HepG2 (cell line): Measurements from ENCODE around the gene EXOC3. TPM values are rescaled to one million over a fixed set of nuclear protein-coding genes. Genes with fewer than 3 reads are reported as not detected.

ENCODE experiments used
- ATAC-seq: fragments of 200-7000 bp; cut with Tn5 transposase; 3 replicates; pipeline ENCODE4 v1.9.1; 2020; ENCODE audit warnings: mild to moderate bottlenecking, moderate library complexity
- BruUV-seq: library from RNA; stranded (reverse); fragments of 400-500 nt; replicated peaks from 2 replicates; lab custom pipeline; 2021; lab: Mats Ljungman, UMichigan
- CTCF ChIA-PET: fragments of 300-600 bp; formaldehyde crosslinking; extraction: SDS; loops from one replicate; lab custom pipeline; 2021; ENCODE audit warnings: low total read pairs, inconsistent platforms, low intra/inter-chr PET ratio; lab: Yijun Ruan, JAX
- POLR2A ChIA-PET: fragments of 350-600 bp; sonication (Branson Sonifier 250); formaldehyde crosslinking; loops from one replicate; lab custom pipeline; 2020; ENCODE audit warnings: antibody characterized with exemption, inconsistent platforms; lab: Yijun Ruan, JAX
- DNase-seq: peaks from one replicate; pipeline ENCODE4 v3.0.0-alpha.2; 2015; ENCODE audit warnings: low spot score
- FAIRE-seq: peaks from 3 replicates; lab custom pipeline; 2011; peaks lifted over from hg19 to GRCh38; lab: Jason Lieb, UNC
- H2AFZ ChIP-seq: one replicate; pipeline ENCODE4 v1.6.1; 2011; ENCODE audit warnings: low read length, inconsistent platforms
- H3K27ac ChIP-seq: fragments of 300-600 bp; 3 replicates; pipeline ENCODE4 v1.8.0; 2011; ENCODE audit warnings: mixed run types, mild to moderate bottlenecking, mixed read lengths, low read length, inconsistent platforms; ENCODE audit not compliant: insufficient read depth; ENCODE audit errors: extremely low read length
- H3K27me3 ChIP-seq, 2 experiments: fragments of 200-600 bp in 1 of 2; 2 replicates in 1 of 2; 3 replicates in 1 of 2; pipeline versions ENCODE4 v1.6.0 to v1.8.0; 2011; ENCODE audit warnings: low read length in 2 of 2, mild to moderate bottlenecking in 2 of 2, moderate library complexity in 2 of 2, inconsistent platforms in 1 of 2; ENCODE audit not compliant: insufficient read depth in 2 of 2, control insufficient read depth in 1 of 2
- H3K36me3 ChIP-seq, 2 experiments: fragments of 200-600 bp in 1 of 2; replicated peaks in 1 of 2; 2 replicates in 1 of 2; 3 replicates in 1 of 2; pipeline versions ENCODE4 v1.5.1 to v1.8.0; 2011; ENCODE audit warnings: low read length in 2 of 2, inconsistent platforms in 1 of 2; ENCODE audit not compliant: insufficient read depth in 2 of 2, control insufficient read depth in 1 of 2
- H3K4me1 ChIP-seq: 2 replicates; pipeline ENCODE4 v1.5.1; 2012; ENCODE audit warnings: low read length, inconsistent platforms; ENCODE audit not compliant: insufficient read depth
- H3K4me2 ChIP-seq: 2 replicates; pipeline ENCODE4 v1.6.0; 2011; ENCODE audit warnings: low read depth, low read length, inconsistent platforms
- H3K4me3 ChIP-seq, 3 experiments: fragments of 200-600 bp in 1 of 3; sonication (generic), shearing (Covaris generic) in 1 of 3; replicated peaks in 1 of 3; 2 replicates each; pipeline ENCODE4 v1.5.1; 2011 to 2016; ENCODE audit warnings: low read length in 3 of 3, inconsistent platforms in 2 of 3, low read depth in 2 of 3, mild to moderate bottlenecking in 2 of 3, control low read depth in 1 of 3, mixed read lengths in 1 of 3; ENCODE audit not compliant: insufficient read depth in 1 of 3
- H3K79me2 ChIP-seq: one replicate; pipeline ENCODE4 v1.6.1; 2011; ENCODE audit warnings: low read length, inconsistent platforms; ENCODE audit not compliant: insufficient read depth
- H3K9ac ChIP-seq: 2 replicates; pipeline ENCODE4 v1.6.0; 2011; ENCODE audit warnings: mild to moderate bottlenecking, low read depth, low read length, inconsistent platforms; ENCODE audit not compliant: insufficient read depth
- H3K9me3 ChIP-seq: 2 replicates; pipeline ENCODE4 v1.5.1; 2012; ENCODE audit warnings: mild to moderate bottlenecking, low read length
- H4K20me1 ChIP-seq: 2 replicates; pipeline ENCODE4 v1.6.0; 2011; ENCODE audit warnings: inconsistent platforms, mild to moderate bottlenecking, low read length, moderate library complexity; ENCODE audit not compliant: insufficient read depth
- FLYWCH1 ChIP-seq: sonication (generic); formaldehyde crosslinking; IDR thresholded peaks from 2 replicates; pipeline ENCODE4 v1.8.1; 2023; ENCODE audit warnings: mild to moderate bottlenecking, missing genetic modification reagents
- HIVEP1 ChIP-seq: sonication (generic); formaldehyde crosslinking; IDR thresholded peaks from 2 replicates; pipeline ENCODE4 v1.4.0; 2020; ENCODE audit warnings: mild to moderate bottlenecking, missing genetic modification reagents
- HMG20B ChIP-seq: conservative IDR thresholded peaks from 2 replicates; pipeline ENCODE4 v1.6.1; 2016; ENCODE audit warnings: missing genetic modification reagents, missing compliant biosample characterization
- HOXA5 ChIP-seq: sonication (generic); formaldehyde crosslinking; IDR thresholded peaks from 2 replicates; pipeline ENCODE4 v1.4.0; 2020; ENCODE audit warnings: missing genetic modification reagents
- KAT2B ChIP-seq: fragments of 150-350 bp; IDR thresholded peaks from 2 replicates; pipeline ENCODE4 v1.6.1; 2014; ENCODE audit warnings: low read depth, low read length, borderline replicate concordance
- NBN ChIP-seq: fragments of 450-650 bp; conservative IDR thresholded peaks from 2 replicates; pipeline ENCODE4 v1.6.1; 2017
- NCOA2 ChIP-seq: sonication (generic); formaldehyde crosslinking; IDR thresholded peaks from 2 replicates; pipeline ENCODE4 v1.8.0; 2022; ENCODE audit warnings: inconsistent platforms
- NFE2 ChIP-seq: sonication (generic); formaldehyde crosslinking; IDR thresholded peaks from 2 replicates; pipeline ENCODE4 v1.4.0; 2020; ENCODE audit warnings: missing genetic modification reagents
- NFKBIZ ChIP-seq: IDR thresholded peaks from 2 replicates; pipeline ENCODE4 v1.6.1; 2018; ENCODE audit warnings: missing genetic modification reagents, missing compliant biosample characterization
- SIX4 ChIP-seq: sonication (generic); formaldehyde crosslinking; IDR thresholded peaks from 2 replicates; pipeline ENCODE4 v1.4.0; 2020; ENCODE audit warnings: missing genetic modification reagents
- ZNF446 ChIP-seq: sonication (generic); formaldehyde crosslinking; IDR thresholded peaks from 2 replicates; pipeline ENCODE4 v1.5.0; 2020; ENCODE audit warnings: mild to moderate bottlenecking, missing genetic modification reagents
- ZNF543 ChIP-seq: sonication (generic); formaldehyde crosslinking; IDR thresholded peaks from 2 replicates; pipeline ENCODE4 v1.4.0; 2020; ENCODE audit warnings: mild to moderate bottlenecking, missing genetic modification reagents
- ZNF713 ChIP-seq: sonication (generic); formaldehyde crosslinking; IDR thresholded peaks from 2 replicates; pipeline ENCODE4 v1.4.0; 2020; ENCODE audit warnings: mild to moderate bottlenecking, missing genetic modification reagents
- WGBS: methylation state at CpG from one replicate; pipeline ENCODE4 v1.1.6; 2017; ENCODE audit warnings: low lambda C conversion rate; 5-methylcytosine and 5-hydroxymethylcytosine counted together
- in situ Hi-C: cut with HindIII; loops from 2 replicates; pipeline ENCODE4 v1.10.0; 2017; ENCODE audit warnings: low pct_unique_long_range_greater_than_20kb; ENCODE audit not compliant: extremely low pct_ligation_motif_present
- intact Hi-C: fragments of 100-400 bp; cut with micrococcal nuclease; formaldehyde crosslinking; loops from one replicate; pipeline ENCODE4 v1.10.0; 2022; ENCODE audit not compliant: unreplicated experiment
- polyA plus RNA-seq, 8 experiments: library from polyadenylated mRNA; depleted of rRNA in 3 of 8; stranded (reverse) in 7 of 8; unstranded in 1 of 8; fragments of >200 nt; fragmentation: Illumina TruSeq in 4 of 8; extraction: Trizol in 4 of 8; gene quantifications; 2 replicates each; pipeline versions ENCODE4 v1.2.1 to v1.2.3, GENCODE V29; 2011 to 2016; ENCODE audit warnings: low read depth in 4 of 8, missing spikeins in 1 of 8, mixed read lengths in 1 of 8; ENCODE audit not compliant: insufficient read depth in 1 of 8
- total RNA-seq, 5 experiments: library from RNA; depleted of rRNA; stranded (reverse); fragments of >200 nt; fragmentation: Illumina TruSeq; extraction: Trizol; gene quantifications; 2 replicates each; pipeline ENCODE4 v1.2.3, GENCODE V29; 2016; ENCODE audit warnings: low read depth in 1 of 5
- TF ChIP-seq, protein P1 (sequence below): IDR thresholded peaks from 2 replicates; pipeline ENCODE4 v1.6.1; 2016
- TF ChIP-seq, protein P2 (sequence below): sonication (generic); formaldehyde crosslinking; IDR thresholded peaks from 2 replicates; pipeline ENCODE4 v1.4.0; 2020; ENCODE audit warnings: mild to moderate bottlenecking, missing genetic modification reagents

EXOC3 gene
- total and polyA plus RNA-seq, 2 of the 13 experiments (the other 11 are each of a cell fraction or from before 2014, with no cell fraction given) = 9.2 to 20.5 TPM

DNA sequence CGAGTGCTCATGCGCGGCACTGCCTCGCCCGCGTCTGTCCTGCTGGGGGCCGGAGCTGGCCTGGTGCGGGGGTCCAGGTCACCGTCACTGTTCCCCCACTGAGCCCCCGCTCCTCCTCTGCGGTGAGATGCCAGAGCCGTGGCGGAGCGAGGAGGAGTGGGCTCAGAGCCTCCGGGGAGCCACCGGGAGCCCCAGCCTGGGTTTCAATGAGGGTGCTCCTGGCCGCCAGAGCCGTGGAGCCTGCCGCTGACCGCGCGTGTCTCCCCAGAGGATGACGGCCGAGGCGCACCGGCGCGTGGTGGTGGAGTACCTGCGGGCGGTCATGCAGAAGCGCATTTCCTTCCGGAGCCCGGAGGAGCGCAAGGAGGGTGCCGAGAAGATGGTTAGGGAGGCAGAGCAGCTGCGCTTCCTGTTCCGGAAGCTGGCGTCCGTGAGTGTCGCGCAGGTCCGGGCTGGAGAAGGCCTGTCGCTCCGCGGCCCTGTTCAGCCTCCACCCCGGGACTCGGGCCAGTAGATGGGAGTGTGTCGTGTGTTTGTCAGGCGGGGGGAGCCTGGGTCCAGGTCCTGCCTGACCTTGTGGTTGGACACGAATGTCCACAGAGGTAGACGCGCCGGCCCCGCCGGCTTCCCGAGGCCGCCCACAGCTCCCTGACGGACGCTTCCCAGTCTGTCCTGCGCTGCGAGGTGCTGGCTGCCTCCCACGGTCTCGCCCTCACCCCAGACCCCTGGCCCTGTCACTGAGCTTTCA, 22.0 kb downstream of the EXOC3 start (continued):
- TF ChIP-seq SIX4 (CRISPR knock-in tag) (no peak), NFE2 (CRISPR knock-in tag) (no peak)

DNA sequence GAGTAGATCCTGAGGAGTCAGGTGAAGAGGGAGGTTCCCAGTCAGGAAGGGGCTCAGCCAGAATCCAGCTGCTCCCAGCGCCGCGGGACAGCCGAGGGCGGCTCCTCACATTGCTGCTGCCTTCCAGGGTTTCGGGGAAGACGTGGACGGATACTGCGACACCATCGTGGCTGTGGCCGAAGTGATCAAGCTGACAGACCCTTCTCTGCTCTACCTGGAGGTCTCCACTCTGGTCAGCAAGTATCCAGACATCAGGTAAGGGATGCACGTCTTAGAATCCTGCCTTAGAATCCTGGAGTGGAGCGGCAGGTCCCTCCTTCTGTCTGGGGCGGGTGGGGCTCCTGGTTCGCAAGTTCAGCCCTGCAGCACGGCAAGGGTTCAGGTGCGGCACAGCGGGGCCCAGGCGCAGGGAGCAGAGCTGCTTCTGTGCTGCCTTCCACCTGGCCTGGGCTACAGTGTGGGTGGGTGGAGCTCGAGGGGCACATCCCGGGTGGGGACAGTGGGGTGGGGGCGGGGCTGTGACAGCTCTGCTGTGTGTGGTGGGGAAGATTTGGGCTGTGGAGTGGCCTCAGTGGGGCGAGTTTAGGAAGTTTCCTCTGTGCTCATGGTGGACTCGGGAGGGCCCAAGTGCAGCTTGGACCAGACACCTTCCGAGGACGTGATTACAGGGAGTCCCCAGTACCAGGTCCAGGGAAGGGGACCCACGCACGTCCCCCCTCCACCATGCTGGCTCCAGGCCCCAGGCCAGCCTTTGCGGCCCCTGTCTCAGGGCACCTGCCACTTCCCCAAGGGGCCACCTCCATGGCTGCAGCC, 22.8 kb downstream of the EXOC3 start:
- BruUV-seq = no TSS peak
- ChIA-PET POLR2A (no interaction called here), CTCF (no interaction called here)
- FAIRE-seq (no peak), ATAC-seq (no peak; the same call in 2 of the 3 replicates), DNase-seq (no peak)
- Histone ChIP-seq H3K27ac (no peak overlapping the region), H3K9ac (no peak overlapping the region), H3K9me3 (no peaks in the 10 kb centered on the region), H3K36me3 (peaks cover 5 to 16% of the 10 kb centered on the region in 2 experiments; a peak in 3 of 5 replicates), H3K4me3 (no peak overlapping the region), H4K20me1 (no peaks in the 10 kb centered on the region), H2AFZ (no peak overlapping the region), H3K4me1 (peaks cover 2% of the 10 kb centered on the region), H3K27me3 (no peaks in the 10 kb centered on the region), H3K4me2 (no peak overlapping the region), H3K79me2 (no peaks in the 10 kb centered on the region)
- WGBS = 96% methylated on average over 18 of the region's 29 CpGs
- TF ChIP-seq, protein P1, sequence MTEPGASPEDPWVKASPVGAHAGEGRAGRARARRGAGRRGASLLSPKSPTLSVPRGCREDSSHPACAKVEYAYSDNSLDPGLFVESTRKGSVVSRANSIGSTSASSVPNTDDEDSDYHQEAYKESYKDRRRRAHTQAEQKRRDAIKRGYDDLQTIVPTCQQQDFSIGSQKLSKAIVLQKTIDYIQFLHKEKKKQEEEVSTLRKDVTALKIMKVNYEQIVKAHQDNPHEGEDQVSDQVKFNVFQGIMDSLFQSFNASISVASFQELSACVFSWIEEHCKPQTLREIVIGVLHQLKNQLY (CRISPR knock-in tag) = no peak
- TF ChIP-seq HIVEP1 (CRISPR knock-in tag) = no peak
- no peak for TF ChIP-seq ZNF713 (CRISPR knock-in tag)
- TF ChIP-seq, protein P2, sequence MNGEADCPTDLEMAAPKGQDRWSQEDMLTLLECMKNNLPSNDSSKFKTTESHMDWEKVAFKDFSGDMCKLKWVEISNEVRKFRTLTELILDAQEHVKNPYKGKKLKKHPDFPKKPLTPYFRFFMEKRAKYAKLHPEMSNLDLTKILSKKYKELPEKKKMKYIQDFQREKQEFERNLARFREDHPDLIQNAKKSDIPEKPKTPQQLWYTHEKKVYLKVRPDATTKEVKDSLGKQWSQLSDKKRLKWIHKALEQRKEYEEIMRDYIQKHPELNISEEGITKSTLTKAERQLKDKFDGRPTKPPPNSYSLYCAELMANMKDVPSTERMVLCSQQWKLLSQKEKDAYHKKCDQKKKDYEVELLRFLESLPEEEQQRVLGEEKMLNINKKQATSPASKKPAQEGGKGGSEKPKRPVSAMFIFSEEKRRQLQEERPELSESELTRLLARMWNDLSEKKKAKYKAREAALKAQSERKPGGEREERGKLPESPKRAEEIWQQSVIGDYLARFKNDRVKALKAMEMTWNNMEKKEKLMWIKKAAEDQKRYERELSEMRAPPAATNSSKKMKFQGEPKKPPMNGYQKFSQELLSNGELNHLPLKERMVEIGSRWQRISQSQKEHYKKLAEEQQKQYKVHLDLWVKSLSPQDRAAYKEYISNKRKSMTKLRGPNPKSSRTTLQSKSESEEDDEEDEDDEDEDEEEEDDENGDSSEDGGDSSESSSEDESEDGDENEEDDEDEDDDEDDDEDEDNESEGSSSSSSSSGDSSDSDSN (CRISPR knock-in tag) = no peak
- TF ChIP-seq NCOA2 = no peak
- TF ChIP-seq NFKBIZ (CRISPR knock-in tag) = no peak
- TF ChIP-seq NBN = no peak
- no peak for TF ChIP-seq HOXA5 (CRISPR knock-in tag)
- no peak for TF ChIP-seq ZNF446 (CRISPR knock-in tag)
- TF ChIP-seq KAT2B = no peak
- TF ChIP-seq ZNF543 (CRISPR knock-in tag) = no peak
- TF ChIP-seq HMG20B (CRISPR knock-in tag) = no peak
- no peak for TF ChIP-seq FLYWCH1 (CRISPR knock-in tag)
- intact Hi-C loops = no loop called here
- in situ Hi-C loops = no loop called here
